ENCODE results near the gene SRP14.
"Not testable (repeated sequence)": the region's sequence is repeated elsewhere in the genome, so short reads cannot be mapped to it uniquely, and the experiment has no call there.

Gene SRP14

GRCh38 chr15:40038638-40039543, at the start of gene SRP14:
TSS of gene SRP14 (minus strand) at chr15:40039181. CDS start at chr15:40039116, 65 bp downstream.
- DNase-seq (ENCODE audit: low read depth) = peak; percentile 94

GRCh38 chr15:40087991-40088928, 49.3 kb upstream of the SRP14 start:
- no peak for DNase-seq (ENCODE audit: low read depth)

- DNase-seq (ENCODE audit: low read depth) = no peak
These were observed 48.3 kb upstream of the SRP14 start for GRCh38 chr15:40087068-40087810.

- DNase-seq (ENCODE audit: low read depth) = no peak
These were observed 46.3 kb upstream of the SRP14 start for GRCh38 chr15:40085266-40085665.

- no peak for DNase-seq (ENCODE audit: low read depth)
These were observed 45.7 kb upstream of the SRP14 start for GRCh38 chr15:40084650-40085049.

GRCh38 chr15:40082195-40082883, 43.4 kb upstream of the SRP14 start:
- no peak for DNase-seq (ENCODE audit: low read depth)

- no peak for DNase-seq (ENCODE audit: low read depth)
These were observed 42.8 kb upstream of the SRP14 start for GRCh38 chr15:40081691-40082194.

GRCh38 chr15:40080847-40081246, 41.9 kb upstream of the SRP14 start:
- no peak for DNase-seq (ENCODE audit: low read depth)

GRCh38 chr15:40080104-40080503, 41.1 kb upstream of the SRP14 start:
- no peak for DNase-seq (ENCODE audit: low read depth)

- no peak for DNase-seq (ENCODE audit: low read depth)
These were observed 40.5 kb upstream of the SRP14 start for GRCh38 chr15:40079456-40079855.

- DNase-seq (ENCODE audit: low read depth) = no peak
These were observed 36.5 kb upstream of the SRP14 start for GRCh38 chr15:40075298-40076044.

GRCh38 chr15:40074656-40075055, 35.7 kb upstream of the SRP14 start:
- not testable (repeated sequence) for DNase-seq (ENCODE audit: low read depth)

- not testable (repeated sequence) for DNase-seq (ENCODE audit: low read depth)
These were observed 34.9 kb upstream of the SRP14 start for GRCh38 chr15:40073716-40074490.

- no peak for DNase-seq (ENCODE audit: low read depth)
These were observed 33.4 kb upstream of the SRP14 start for GRCh38 chr15:40072216-40072990.

- DNase-seq (ENCODE audit: low read depth) = no peak
These were observed 31.7 kb upstream of the SRP14 start for GRCh38 chr15:40070608-40071218.

GRCh38 chr15:40070166-40070557, 31.2 kb upstream of the SRP14 start:
- no peak for DNase-seq (ENCODE audit: low read depth)

GRCh38 chr15:40069178-40070165, 30.5 kb upstream of the SRP14 start:
- no peak for DNase-seq (ENCODE audit: low read depth)
